ENCODE measurements around the gene B3GNT3.

B3GNT3 gene, protein sequence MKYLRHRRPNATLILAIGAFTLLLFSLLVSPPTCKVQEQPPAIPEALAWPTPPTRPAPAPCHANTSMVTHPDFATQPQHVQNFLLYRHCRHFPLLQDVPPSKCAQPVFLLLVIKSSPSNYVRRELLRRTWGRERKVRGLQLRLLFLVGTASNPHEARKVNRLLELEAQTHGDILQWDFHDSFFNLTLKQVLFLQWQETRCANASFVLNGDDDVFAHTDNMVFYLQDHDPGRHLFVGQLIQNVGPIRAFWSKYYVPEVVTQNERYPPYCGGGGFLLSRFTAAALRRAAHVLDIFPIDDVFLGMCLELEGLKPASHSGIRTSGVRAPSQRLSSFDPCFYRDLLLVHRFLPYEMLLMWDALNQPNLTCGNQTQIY

DNA sequence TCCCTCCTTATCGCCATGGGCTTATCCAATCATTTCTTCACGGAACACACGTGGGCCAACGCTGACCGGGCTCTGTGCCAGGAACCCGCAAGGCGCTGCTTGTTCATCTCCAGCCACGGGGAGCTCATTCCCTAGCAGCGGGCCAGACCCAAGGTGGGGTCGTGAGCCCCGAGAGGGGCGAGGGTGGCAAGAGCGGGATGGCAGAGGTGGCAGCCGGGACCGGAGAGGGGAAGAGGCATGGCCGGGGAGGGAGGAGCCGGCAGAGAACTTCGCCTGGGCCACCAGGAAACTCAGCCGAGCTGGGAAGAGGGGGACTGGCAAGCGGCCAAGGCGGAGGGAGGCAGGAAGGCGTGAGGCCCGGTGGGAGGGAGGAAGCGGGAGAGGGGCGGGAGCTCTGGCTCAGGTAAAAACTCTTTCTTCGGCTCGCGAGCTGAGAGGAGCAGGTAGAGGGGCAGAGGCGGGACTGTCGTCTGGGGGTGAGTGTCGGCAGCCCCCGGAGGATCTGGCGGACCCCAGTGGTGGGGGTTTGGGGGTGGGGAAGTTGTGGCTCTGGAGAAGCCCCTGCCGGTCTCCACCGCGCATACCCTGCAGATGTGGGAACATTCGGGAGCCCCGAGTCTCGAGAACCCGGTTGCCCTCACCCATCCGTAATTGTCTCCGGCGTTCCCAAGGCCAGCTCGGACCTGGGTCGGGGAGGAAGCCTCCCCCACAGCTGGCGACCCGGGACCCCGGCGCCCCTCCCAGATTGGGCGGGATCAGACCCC, at the start of gene B3GNT3:
Gene B3GNT3 (plus strand): TSS at position 408 of the 764 bp plus-strand sequence. CDS start 12,670 bp downstream, outside the sequence.
- peak; percentile 34 for DNase-seq

DNA sequence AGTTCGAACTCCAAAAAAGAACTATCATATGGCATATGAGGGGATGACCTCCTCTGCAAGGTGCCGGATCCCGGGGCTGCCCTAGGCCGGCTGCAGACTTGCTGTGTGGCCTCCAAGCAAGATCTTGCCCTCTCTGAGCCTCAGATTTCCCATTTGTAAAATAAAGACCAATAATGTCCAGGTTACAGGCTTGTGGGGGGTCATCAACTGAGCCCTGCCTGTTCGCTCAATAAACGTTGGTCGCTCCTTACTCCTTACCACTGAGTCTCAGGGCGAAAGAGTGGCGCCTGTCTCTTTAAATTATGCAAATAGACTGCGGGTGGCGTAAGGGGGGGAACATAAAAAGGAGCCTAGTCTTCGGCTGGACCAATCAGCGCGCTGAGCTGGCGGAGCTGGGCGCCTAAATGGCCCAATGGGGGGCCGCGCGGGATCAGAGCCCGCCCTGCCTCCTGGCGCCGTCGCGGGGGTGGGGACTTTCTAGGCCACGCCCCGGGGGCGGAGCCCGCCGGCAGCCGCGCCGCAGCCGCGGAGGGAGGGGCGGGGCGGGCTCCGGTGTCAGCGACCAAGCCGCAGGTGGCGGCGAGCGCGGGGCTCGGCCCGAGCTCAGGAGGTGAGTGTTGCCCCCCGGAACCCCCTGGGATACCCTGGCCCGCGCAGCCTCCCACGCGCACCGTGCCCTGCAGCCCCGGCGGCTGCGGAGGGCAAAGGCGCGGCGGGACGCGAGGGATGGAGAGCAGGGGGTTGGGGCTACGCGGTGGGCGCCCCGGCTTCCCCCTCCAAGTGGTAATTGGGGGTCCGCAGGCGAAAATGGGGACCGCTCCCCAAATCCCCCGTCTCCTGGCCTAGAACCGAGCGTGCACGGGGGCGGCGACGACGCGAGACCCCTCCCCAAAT, 47.5 kb upstream of the B3GNT3 start:
- DNase-seq = peak; percentile 95

DNA sequence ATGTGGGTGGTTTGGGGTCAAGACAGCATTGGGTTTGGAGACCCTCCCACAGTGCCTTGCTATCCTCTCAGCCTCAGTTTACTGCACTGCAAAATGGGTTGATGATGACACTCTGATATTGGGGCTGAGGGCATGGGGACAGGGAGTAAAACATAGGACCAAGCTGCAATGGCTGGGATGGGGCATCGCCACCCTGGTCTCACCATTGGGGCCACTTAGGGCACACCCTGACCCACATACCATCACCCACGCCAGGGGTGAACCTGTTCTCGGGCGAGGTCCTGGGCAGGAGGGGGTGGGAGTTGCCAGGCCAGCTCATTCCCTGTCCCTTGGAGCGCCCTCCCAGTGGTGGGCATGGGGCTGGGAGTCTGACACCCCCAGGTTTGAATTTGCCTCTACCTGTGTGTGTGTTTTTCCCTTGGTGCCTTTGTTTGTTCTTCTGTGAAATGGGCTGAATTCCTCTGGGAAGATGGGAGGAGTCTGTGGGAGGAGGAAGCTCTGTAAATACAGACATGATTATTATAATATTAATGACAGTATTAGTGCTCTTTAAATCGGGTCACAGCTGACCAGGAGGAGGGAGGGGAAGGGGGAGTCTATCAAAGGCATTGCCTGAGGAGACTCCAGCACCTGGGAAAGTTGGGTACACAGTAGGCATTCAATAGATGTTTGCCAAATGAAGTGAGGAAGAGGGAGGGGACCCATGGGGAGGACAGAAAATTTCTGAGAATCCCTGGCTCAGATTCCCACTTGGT, 45.9 kb upstream of the B3GNT3 start:
- DNase-seq = no peak

DNA sequence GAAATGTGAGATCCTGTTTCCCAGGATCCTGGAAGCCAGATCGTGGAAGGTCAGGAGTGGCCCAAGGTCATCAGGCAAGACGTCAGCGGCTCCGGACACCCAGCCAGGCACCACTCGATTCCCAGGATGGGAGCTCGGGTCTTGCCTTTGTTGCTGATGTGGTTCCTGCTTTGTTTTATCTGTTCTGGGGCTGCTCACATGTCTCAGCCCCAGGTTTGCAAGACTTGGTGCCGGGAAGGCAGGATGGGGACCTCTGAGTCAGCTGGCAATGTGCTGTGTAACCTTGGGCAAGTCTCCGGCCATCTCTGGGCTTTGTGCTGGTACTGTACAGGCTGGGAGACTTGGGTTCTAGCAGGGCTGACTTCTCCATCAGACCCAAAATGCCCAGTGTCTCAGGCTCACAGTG, 45.0 kb upstream of the B3GNT3 start:
- peak; percentile 29 for DNase-seq

DNA sequence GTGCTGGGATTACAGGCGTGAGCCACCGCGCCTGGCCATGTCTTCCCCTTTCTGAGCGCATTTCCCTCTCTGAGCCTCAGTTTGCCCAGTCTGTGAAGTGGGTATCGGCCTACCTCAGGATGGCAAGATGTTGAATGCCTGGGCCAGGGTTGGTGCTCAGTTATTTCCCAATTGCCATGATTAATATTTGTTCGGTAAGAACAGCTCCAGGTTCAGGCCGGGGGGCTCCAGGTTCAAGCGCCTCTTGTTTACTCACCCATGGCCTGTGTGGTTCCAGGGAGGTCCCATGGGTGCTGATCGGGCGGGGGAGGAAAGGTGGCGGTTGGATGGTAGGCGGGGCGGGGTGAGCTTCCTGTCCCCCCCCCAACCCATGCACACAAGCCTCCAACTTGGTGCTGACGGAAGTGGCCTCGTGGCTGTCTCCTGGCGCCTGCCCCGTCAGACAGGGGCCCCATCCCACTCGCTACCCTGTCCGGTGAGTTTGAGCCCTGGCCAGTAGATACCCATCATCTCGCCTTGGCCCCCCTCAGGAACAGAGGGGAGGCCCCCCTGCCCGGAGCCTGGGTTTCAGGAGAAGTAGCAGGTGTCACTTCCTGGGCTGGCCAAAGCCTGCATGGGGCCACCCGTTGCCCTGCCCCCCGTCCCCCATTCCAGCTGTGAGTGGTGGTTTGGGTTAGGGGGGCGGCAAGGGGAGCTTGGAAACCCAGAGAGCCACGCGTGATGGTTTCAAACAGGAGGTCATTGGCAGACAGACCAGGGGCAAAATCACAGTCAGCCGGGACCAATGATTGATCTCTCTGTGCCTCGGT, 43.6 kb upstream of the B3GNT3 start, which contains the start of gene FCHO1:
Gene FCHO1 (plus strand): TSS at position 375 of the 809 bp plus-strand sequence. CDS start 3,688 bp downstream, outside the sequence.
- peak; percentile 81 for DNase-seq

DNA sequence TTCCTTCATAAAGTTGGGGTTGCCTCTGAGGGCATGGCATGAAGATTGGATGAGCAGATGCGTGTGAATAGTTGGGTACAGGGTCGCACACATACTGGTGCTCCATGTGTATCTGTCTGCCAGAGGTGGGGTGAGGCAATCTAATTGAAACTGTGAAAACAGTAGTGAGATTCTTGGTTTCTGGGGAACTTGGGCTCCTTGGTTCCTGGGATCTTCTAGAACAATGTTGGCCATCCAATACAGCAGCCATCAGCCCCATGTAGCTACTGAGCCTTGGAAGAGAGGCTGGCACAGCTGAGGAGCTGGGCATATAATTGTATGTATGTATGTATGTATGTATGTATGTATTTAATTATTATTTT, 43.0 kb upstream of the B3GNT3 start:
- DNase-seq = no peak

DNA sequence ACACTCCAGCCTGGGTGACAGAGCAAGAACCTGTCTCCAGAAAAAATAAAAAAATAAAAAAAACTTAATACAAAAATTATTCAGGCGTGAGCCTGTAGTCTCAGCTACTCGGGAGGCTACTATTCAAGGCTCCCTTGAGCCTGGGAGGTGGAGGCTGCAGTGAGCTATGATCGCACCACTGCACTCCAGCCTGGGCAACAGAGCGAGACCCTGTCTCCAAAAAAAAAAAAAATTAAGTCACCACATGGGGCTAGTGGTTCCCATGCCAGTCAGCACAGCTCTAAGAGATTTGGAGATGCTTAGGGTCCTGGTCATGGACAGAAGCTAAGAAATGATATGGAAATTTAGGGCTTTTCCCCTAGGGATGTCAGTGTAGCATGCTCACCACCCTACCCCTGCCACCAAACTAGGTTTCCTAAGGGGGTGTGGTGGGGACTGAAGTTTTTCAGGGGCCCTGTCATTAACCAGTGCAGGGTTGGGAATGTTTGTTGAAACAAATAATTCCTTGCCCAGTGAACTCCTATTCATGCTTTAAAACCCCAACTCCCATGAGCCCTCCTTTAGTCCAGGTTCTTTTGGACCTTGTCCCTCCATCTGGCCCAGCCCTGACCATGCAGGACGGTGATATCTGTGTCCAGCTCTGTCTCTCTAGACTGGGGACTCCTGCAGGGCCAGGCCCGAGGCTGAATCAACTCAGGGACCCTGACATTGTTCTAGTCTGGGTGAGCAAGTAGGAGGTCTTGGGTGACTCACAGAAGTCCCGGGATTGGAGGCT, 41.9 kb upstream of the B3GNT3 start:
- DNase-seq = no peak

DNA sequence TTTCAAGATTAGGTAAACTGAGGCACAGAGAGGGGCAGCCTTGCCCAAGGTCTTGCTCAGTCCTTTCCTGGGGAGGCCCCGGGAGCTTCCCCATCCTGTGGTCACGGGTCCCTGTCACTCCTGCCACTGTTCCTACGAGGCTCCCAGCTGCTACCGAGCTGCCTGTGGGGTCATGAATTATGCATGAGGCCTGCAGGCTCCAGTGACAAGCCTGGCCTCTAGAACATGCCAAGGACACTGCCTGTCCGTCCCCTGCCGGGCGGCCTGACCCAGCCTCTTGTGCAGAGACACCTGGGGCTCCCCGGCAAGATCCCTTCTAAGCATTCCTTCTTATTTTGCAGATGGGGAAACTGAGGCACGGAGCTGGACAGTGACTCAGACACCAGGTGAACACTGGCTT, 41.0 kb upstream of the B3GNT3 start:
- no peak for DNase-seq

DNA sequence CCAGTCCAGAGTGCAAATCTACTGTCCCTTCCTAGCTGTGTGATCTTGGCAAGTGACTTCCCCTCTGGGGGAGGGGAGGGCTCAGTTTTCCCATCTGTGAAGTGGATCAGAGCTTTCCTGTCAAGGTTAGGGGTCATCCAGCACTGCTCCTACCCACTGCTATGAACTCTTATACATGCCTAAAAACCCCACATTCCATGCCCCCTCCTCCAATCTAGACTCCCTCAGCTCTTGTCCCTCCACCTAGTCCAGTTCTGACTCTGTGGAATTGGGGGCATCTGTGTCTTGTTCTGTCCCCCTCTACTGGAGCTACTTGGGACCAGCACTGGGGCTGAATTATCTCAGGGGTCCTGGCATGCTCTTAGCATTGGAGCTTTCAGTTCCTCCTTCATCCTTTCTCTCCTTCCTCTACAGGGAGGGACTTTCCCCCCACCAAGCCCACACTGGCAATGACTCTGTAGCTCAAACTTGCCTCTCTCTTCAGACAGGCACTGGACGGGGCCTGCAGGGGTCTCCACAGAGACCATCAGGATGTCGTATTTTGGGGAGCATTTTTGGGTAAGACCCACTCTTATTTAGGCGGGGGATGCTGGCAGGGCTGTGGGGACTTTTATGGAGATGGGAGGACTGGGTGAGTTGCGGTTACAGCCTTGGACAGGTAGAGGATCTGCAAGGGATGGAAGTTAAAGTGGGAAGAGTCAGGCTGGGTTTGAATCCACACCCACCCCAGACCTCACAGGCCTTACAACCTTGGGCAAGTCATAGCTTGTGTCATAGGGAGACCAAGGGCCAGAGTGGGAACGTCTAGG, 40.1 kb upstream of the B3GNT3 start:
- no peak for DNase-seq

DNA sequence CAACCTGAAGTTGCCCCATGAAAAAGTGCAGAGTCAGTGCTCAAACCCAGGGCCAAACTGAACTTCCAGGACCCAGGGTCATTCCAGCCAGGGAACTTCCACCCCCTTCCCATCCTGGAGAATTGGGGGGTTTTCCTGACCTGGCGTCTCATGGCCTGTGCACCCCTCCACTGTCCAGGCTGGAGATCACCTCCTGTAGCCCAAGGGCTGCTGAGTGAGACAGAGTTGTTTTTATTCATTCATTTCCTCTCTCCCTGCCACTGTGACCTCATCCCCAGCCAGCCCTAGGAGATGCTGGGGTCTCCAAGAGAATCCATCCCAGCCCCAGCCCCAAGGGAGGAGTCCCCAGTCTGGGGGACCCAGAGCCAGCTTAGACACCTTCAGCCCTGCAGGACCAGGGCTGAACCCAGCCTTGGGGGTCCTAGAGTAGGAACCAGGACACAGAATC, 39.5 kb upstream of the B3GNT3 start:
- no peak for DNase-seq

DNA sequence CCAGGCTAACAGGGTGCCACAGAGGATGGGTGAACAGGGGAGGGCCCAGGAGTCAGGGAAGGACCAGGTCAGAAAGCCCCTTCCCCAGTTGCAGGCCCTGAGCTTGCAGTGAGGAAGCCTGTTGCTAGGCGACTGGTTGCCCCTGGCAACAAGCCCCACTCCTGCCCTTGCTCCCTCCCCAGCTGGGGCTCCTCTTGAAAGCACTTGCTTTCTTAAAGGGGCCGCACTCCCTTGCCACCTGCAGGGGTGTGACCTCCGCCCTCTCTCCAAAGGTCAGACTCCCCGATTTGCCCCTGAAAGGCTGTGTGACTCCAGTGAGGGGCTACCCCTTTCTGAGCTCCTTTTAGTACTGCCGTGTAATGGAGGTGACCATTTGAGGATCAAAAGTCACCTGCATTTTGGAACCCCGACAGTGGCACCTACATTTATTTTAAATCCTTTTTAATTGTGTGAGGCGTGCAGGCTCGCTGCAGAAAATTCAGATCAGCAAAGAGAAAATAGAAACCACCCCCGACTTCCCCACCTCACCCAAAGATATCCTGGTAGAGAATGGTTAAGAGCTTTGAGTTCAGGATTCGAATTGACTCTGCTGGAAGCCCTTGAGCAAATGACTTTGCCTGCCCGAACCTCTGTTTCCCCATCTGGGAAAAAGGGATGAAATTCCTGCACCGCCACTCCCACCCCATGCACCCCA, 38.8 kb upstream of the B3GNT3 start:
- no peak for DNase-seq

DNA sequence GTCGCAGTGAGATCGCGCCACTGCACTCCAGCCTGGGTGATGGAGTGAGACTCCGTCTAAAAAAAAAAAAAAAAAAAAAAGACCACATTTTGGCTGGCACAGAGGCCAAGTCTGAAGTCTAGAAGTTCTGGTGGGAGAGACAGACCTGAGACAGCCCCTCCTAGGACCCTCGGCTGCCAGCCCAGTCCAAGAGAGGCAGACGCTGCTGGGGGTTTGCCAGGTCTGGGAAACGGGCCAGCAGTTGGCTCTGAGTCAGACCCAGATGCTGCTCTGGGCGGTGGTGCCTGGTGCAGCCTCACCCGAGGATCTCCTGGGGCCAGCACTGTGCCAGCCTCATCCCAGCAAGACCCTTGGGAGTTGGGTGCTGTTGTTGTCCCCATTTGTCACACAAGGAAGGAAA, 37.8 kb upstream of the B3GNT3 start:
- DNase-seq = no peak

DNA sequence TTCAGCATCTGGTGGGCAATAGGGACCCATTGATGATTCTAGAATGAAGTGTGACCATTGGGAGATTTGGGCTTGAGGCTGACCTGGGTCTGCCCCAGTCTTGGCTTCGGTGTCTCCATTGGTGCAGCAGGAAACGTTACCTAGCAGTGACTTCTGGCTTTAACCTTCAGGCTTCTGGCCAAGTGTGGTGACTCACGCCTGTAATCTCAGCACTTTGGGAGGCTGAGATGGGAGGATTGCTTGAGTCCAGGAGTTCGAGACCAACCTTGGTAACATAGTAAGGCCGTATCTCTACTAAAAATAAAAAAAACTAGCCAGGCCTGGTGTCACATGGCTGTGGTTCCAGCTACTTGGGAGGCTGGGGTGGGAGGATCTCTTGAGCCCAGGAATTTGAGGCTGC, 36.4 kb upstream of the B3GNT3 start:
- DNase-seq = no peak

DNA sequence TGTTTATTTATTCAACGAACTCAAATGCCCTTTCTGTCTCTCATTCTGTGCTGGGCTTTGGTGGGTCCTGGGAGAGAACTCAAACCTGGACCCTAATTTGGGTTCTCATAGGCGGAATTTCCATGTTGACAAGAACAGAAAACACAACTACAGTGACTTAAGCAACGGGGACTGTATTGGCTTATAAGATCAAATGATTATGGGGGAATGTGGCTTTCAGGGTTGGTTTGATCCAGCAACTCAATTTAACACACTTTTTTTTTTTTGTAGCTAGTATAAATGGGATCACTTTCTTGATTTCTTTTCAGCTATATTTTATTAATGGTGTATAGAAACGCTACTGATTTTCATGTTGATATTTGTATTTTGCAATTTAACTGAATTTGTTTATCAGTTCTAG, 33.8 kb upstream of the B3GNT3 start:
- DNase-seq = no peak

DNA sequence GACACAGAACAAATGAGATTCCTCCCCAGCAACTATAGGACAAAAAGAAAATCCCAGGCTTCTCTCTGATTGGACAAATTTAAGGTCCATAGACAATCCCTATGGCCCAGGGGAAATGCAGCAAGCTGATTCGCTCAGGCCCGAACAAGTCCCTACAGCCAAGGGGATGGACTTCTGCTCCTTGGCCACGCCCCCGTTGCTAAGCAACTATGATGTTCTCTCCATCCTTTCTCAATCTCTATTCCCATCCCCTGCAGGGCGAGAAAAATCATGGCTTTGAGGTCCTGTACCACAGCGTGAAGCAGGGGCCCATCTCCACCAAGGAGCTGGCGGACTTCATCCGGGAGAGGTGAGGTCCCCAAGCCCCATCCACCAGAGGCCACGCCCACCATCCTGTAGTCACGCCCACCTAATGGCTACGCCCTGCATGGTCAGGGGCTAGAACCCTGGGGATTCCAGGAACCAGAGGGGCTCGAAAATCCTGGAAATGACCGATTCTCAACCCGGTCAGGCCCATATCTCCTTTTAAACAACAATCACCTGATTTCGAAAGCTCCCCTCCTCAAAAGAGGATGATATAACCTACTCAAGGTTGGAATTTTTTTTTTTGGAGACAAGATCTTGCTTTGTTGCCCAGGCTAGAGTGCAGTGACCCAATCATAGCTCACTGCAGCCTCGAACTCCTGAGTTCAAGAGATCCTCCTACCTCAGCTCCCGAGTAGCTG, 32.3 kb upstream of the B3GNT3 start:
- no peak for DNase-seq

DNA sequence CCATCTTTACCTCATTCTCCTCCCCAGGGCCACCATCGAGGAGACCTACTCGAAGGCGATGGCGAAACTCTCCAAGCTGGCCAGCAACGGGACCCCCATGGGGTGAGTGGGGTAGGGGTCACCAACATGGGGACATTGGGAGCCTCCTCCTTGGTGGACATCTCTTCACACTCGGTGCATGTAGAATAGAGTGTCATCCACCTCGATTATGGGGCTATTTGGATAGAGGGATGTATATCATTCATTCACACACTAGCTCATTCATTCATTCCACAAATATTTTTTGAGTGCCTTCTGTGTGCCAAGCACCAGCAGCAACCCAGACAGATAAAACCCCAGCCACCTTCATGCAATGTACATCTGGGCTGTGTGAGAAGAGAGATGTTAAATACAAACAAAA, 30.6 kb upstream of the B3GNT3 start:
- no peak for DNase-seq

DNA sequence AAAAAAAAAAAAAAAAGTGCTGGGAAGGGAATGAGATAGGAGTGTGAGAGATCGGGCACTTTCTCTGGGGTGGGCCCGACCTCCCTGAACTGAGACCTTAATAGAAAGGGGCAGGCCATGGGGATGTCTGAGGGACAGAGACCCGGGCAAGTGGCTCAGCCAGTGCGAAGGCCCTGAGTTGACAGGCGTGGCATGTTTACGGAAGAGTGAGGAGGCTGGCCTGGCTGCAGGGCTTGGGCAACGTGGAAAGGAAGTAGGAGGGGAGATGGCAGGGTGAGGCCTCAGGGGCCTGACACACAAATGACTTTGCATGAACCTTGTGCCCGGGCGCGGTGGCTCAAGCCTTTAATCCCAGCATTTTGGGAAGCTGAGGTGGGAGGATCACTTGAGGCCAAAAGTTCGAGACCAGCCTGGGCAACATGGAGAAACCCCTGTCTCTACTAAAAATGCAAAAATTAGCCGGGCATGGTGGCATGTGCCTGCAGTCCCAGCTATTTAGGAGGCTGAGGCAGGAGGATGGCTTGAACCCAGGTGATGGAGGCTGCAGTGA, 29.8 kb upstream of the B3GNT3 start:
- no peak for DNase-seq

DNA sequence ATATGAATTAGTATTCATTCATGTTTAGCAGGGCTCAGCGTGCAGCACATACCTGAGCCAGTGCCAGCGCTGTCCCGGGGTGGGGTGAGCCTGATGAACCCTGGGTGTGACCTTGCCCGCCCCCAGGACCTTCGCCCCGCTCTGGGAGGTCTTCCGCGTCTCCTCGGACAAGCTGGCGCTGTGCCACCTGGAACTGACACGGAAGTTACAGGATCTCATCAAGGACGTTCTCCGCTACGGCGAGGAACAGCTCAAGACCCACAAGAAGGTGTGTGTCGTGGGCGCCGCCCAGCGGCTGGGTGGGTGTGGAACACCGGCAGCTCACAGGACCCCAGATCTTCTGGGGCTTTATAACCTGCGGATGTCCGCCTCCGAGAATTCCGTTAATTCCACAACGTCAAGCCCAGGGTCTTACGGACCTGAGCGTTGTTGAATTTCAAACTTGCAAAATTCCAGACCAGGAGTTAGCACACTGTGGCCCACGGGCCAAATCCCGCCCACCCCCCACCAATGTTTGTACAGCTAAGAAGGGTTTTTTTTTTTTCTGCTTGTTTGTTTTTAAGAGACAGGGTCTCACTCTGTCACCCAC, 28.3 kb upstream of the B3GNT3 start:
- peak; percentile 46 for DNase-seq

All from activated T-cell treated with anti-CD3 and anti-CD28 coated beads, Interleukin-2, amount 50 U/mL, for 1 hour (primary cell).